GM23338 (cell line): Measurements from ENCODE around the gene OR51A7.

Experiments
- CREB1 ChIP-seq: fragments of 250-450 bp; sonication (Bioruptor Pico); IDR thresholded peaks from 2 replicates; pipeline ENCODE4 v1.5.0; 2020; ENCODE audit warnings: low read depth, mild to moderate bottlenecking, moderate library complexity
- CTCF ChIP-seq, 2 experiments: fragments of 200-600 bp in 1 of 2; sonication (generic) in 1 of 2; conservative IDR thresholded peaks; 2 replicates each; pipeline versions ENCODE4 v1.5.1 to v1.6.1; 2016 to 2017; ENCODE audit warnings: antibody characterized with exemption in 2 of 2, low read depth in 2 of 2, mild to moderate bottlenecking in 2 of 2, moderate library complexity in 1 of 2
- ETS1 ChIP-seq: IDR thresholded peaks from 2 replicates; pipeline ENCODE4 v1.6.1; 2016; ENCODE audit warnings: antibody characterized with exemption
- EZH2 ChIP-seq: fragments of 200-600 bp; sonication (generic); IDR thresholded peaks from one replicate; pipeline ENCODE4 v1.8.0; 2017; ENCODE audit warnings: antibody characterized with exemption, mild to moderate bottlenecking, low read depth; ENCODE audit not compliant: unreplicated experiment
- EZH2phosphoT487 ChIP-seq: fragments of 200-600 bp; sonication (generic); IDR thresholded peaks from one replicate; pipeline ENCODE4 v1.8.1; 2018; ENCODE audit warnings: antibody characterized with exemption; ENCODE audit not compliant: unreplicated experiment
- JUNB ChIP-seq: IDR thresholded peaks from one replicate; pipeline ENCODE4 v1.6.1; 2016; ENCODE audit warnings: antibody characterized with exemption; ENCODE audit not compliant: unreplicated experiment
- NANOG ChIP-seq: IDR thresholded peaks from 2 replicates; pipeline ENCODE4 v1.6.1; 2016; ENCODE audit warnings: antibody characterized with exemption, borderline replicate concordance
- POLR2AphosphoS5 ChIP-seq: IDR thresholded peaks from 2 replicates; pipeline ENCODE4 v1.6.1; 2016; ENCODE audit warnings: antibody characterized with exemption, low read depth
- REST ChIP-seq: IDR thresholded peaks from one replicate; pipeline ENCODE4 v1.6.1; 2018; ENCODE audit warnings: antibody characterized with exemption; ENCODE audit not compliant: unreplicated experiment
- STAT1 ChIP-seq: IDR thresholded peaks from one replicate; pipeline ENCODE4 v1.6.1; 2016; ENCODE audit warnings: antibody characterized with exemption; ENCODE audit not compliant: unreplicated experiment

- TF ChIP-seq CTCF (conservative IDR thresholded peaks at IDR 0.05; ENCODE audit: low read depth in 2 of 2), result no peak
- no peak for TF ChIP-seq POLR2AphosphoS5
- TF ChIP-seq REST, result no peak
- TF ChIP-seq CREB1 (CRISPR knock-in tag), result no peak
- no peak for TF ChIP-seq EZH2
- no peak for TF ChIP-seq EZH2phosphoT487
- TF ChIP-seq JUNB, result no peak
- TF ChIP-seq NANOG, result no peak
- TF ChIP-seq ETS1, result no peak
- TF ChIP-seq STAT1, result no peak
These were observed 16.0 kb upstream of the OR51A7 start for GRCh38 chr11:4887591-4887990.
